Activated naive CD4-positive, alpha-beta T cell (primary cell): Measurements from ENCODE around the gene SHISA7.

Source experiments
- DNase-seq, 4 experiments: peaks; one replicate each; lab custom pipeline; 2025; lab: John Stamatoyannopoulos, UW

The SHISA7 gene

DNA sequence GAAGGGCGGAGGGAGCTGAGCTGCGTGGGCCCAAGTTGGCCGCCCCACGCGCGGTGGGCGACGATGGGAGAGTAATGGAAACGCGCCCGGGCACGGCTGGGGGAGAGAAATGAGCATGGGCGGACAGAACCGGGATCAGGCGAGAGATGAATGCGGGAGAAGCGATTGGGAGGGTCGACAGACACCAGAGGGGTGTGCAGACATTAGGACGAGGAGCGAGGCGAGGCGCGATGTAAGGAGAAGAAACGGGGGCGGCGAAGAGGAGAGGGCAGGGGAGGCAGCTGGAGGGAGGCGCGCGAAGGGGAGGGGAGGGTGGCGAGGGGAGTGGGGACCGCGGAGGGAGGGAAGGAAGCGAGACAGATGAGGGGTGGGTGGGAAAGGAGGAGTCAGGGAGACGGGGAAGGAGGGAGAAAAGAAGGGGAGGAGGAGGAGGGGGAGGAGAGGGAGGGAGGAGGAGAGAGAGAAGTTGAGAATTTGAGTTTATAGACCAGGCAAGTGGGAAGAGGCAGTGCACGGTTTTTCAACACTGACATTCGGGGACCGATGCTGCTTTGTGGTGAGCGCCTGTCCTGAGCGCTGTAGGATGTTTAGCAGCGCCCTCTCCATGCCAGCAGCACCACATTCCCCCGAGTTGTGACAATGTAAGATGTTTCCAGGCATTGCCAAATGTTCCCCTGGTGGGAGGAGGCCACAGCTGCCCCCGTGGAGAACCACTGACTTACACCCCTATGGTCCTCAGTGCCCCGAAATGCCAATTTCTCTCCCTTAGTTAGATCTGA, at the start of gene SHISA7:
TSS of gene SHISA7 (minus strand) at position 256 of the 779 bp plus-strand sequence. CDS start 437 bp downstream, outside the sequence.
- no peak for DNase-seq

DNA sequence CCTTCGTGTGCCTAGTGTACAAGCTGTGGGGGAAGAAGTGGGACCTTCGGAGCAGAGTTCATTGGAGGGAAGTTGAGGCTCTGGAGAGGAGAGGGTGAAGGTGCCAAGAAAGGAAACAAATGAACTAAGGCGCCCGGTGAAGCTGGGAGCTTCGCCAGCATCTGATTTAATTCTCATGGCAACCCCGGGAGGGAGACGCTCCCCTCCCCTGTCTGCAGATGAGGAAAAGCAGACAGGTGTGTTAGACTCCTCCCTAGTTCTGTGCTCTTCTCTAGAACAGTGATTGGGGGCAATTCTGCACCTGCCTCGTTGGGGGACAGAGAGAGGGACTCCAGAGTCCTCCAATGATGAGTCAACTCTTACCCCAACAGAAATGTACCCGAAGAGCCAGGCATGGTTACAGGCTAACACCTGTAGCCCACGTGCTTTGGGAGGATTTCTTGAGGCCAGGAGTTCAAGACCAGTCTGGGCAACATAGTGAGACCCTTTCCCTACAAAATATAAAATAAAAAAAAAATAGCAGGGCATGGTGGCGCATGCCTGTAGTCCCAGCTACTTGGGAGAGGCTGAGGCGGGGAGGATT, 49.4 kb upstream of the SHISA7 start:
- no peak for DNase-seq

DNA sequence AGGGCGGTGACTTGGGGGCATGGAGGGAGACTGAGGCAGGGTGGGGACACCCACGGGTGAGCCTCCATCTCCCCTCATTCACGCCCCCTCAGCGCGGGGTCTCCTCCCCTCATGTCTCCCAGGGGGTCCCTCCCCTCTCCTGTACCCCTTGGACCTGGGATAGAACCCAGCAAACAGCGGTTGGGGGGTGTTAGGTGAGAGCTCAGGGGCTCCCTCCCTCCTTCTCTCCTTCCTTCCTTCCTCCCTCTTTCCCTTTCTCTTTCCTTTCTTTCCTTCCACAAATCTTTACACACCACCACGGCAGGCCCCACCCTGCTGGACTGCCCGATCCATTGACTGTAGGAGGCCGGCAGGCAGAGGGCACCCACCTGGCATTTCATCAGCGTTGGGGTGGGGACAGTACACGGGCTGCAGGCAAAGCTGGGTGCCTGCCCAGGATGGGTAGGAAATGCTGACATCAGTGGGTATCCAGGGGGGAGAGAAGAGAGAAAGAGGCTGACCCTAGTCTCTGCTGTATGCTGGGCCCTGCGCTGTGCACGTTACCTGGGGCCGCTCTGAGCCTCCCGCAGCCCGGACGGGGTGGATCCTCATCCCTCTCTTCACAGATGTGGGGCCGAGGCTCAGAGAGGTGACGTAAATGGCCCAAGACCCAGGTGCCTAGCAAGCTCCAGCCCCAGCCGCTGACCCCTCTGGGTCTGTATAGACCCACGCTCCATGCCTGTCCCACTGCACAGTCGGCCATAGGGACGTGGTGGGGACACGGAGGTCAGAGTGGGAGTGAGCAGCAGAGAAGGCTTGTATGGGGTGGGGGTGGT, 48.7 kb upstream of the SHISA7 start:
- no peak for DNase-seq

DNA sequence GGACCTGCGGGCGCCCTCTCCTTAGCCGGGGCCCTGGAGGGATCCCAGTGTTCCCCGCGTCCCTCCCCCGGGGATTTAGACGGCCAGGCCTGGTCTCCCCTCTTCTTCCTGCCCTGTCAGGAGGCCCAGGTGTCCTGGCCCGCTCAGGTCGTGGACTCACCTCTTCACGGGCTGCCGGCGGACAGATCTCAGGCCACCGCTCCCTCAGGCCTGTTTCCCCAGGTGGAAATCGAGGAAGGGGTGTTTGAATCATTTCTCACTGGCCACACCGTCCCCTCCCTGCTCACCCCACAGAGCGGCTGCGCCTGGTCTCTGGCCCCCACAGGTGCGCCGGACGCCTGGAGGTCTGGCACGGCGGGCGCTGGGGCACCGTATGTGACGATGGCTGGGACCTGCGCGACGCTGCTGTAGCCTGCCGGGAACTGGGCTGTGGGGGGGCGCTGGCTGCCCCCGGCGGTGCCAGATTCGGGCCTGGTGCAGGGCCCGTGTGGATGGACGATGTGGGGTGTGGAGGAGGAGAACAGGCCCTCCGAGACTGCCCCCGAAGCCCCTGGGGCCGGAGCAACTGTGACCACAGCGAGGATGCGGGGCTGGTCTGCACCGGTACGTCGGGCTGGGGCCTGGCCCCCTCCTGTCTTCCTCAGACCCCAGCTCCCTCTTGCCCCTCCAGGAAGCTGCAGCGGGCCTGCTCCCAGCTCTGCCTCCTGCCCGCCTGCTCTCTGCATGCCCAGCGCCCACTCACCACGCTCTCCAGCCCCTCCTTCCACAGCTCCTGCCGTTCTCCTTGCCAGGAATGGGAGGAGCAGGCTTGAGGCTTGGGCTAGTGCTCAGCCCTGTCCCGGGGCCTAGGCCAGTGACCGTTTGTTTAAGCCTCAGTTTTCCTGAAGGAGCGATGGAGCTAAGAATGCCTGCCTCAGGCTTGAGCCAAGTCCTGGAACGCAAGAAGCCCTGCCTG, 47.7 kb upstream of the SHISA7 start:
- no peak for DNase-seq

DNA sequence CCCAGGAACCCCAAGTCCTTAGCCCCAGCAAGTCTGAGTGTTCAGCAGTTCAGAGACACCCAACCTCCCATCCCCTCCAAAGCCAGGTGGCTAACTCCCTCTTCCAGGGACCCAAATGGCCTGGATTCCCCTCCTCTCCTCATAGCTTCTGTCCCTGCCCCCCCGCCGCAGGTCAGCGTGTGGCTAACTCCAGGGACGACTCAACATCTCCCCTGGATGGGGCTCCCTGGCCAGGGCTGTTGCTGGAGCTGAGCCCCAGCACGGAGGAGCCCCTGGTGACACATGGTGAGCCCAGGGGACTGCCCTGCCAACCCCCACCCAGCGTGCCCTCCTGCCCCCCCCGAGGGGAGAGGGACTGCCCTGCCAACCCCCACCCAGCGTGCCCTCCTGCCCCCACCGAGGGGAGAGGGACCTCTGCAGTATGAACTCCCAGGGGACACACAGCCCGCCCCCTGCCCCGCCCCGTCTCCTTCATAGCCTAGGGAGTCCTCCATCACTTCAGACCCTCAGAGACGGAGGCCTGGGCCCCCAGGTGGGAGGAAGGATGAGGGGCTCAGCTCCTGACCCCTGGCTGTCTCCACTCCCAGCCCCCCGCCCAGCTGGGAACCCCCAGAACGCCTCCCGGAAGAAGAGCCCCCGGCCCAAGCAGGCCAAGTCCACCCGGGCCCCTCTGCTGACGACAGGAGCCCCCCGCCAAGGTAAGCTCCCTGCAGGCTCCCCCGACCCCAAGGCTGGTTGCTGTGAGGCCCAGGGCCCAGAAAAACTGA, 46.8 kb upstream of the SHISA7 start:
- no peak for DNase-seq

DNA sequence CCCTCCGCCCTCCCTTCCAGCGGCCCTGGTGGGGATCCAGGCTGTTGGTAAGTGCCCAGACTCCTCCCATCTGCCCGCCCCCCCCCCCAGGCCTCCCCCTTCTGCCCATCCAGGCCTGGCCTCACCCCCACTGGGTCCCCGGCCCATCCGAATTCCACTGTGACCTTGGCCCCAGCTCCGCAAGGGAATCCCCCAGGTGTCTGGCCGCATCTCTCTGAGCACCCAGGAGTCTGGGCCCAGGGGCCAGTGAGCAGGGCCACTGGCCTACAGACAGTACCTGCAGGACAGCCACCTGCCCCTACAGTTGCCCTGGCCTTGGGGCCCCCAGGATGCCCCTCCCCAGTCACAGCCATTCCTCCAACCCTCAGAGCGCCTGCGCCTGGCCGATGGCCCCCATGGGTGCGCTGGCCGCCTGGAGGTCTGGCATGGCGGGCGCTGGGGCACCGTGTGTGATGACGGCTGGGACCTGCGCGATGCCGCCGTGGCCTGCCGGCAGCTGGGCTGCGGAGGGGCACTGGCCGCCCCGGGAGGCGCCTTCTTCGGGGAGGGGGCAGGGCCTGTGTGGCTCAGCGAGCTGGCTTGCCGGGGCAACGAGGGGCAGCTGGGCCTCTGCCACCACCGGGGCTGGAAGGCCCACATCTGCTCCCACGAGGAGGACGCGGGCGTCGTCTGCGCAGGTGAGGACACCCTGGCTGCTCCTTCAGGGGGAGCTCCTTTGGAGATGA, 46.0 kb upstream of the SHISA7 start:
- DNase-seq: no peak

DNA sequence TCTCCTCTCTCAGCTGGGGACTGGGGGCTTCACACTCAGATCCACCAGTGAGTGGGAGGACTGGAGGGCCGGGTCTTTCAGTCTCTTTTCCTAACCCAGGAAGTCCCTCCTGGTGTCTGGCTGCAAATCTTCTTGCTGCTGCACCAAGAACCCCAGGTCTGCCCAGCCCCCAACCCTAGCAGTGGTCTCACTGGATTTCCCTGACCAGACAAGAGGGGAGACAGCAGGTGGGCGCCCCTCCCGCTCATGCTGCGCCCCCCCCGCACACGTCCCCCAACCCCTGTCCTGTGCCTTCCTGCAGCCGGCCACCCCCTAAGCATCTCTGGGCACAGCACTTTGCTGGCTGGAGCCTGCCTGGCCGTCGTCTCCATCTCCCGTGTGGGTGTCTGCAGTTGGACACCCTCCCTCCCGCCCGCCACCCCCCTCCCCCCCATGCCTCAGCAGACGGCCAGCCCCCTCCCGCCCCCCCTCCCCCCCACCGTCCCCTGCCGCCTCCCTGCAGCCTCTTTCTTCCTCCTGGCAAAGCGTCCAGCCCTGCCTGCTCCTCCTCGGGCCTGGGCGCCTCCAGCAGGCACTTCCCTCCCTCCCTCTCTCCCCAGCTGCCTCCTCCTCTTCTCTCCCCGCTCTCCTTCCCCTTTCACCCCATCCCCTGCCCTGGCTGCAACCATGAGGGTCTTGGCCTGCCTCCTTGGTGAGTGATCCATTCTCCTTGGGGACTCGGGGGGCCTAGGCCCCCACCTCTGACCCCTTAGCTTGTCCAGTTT, 45.0 kb upstream of the SHISA7 start, which contains the start of gene SSC5D:
TSS of gene SSC5D (plus strand) at position 513 of the 764 bp plus-strand sequence. CDS start at position 667, 154 bp downstream.
- no peak for DNase-seq

DNA sequence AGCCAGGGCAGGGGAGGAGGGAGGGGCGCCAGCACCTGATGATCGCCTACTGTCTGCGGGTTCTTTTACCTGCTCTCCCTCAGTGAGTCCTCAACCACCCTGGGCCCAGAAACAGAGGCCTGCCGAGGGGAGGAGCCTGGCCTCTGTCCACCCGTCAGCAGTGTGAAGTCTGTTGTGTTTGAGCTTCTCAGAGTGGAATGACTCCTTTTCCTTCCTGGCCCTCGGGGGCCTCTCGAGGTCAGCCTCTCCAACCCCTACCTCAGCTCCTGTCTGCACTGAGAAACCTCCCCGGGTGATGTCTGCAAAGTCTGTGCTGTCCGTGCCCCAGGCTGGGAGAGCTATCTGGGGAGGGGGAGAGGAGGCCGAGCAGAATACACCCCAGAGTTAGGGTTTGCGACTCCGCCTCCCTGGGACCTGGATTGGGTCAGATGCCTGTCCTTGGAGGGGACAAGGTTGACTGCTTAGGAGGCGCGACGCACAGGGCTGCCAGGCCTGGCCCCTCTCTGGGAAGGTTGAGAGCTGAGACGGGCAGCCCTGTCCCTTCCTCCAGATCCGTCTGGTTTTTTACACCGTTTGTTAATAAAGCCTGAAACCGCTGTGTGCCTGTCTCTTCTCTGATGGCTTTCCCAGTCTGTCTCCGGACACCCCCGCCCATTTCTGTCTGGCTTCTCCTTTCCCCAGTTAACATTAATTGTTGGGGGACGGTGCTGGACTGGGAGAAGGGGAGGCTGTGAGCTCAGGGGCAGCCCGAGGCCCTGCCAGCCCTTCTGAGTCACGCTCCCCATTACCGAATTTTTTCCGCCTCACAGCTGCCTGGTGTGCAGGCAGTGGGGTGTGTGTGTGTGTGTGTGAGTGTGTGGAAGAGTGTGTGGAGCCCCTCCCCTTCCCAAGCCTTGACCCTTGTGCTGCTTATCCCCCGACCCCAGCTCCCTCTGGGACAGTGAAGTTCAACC, 44.1 kb upstream of the SHISA7 start:
- no peak for DNase-seq

DNA sequence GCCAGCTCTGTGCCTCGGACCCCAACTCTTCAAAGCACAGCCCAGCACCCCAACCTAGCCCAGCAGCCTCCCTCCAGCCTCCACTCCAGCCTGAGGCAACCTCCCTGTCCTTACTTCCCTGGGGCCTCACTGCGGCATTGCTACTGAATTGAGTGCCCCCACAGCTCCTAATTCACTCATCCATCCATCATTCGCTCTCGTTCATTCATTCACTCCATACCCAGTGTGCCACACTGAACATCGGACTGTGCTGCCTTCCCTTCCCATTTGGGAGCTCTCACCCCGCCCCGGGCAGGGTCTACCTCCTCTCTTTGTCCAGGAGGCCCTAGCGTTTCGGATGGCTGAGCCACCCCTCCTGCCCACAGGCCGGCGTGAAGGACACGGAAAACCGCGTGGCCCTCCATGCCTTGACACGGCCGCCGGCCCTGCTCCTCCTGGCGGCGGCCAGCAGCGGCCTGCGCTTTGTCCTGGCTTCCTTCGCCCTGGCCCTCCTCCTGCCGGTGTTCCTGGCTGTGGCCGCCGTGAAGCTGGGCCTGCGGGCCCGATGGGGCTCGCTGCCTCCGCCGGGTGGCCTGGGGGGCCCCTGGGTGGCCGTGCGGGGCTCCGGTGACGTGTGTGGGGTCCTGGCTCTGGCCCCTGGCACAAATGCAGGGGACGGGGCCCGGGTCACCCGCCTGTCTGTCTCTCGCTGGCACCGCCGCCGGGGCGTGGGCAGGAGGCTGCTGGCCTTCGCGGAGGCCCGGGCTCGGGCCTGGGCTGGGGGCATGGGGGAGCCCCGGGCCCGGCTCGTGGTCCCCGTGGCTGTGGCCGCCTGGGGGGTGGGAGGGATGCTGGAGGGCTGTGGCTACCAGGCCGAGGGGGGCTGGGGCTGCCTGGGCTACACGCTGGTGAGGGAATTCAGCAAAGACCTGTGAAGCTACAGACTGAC, 43.2 kb upstream of the SHISA7 start:
- no peak for DNase-seq

DNA sequence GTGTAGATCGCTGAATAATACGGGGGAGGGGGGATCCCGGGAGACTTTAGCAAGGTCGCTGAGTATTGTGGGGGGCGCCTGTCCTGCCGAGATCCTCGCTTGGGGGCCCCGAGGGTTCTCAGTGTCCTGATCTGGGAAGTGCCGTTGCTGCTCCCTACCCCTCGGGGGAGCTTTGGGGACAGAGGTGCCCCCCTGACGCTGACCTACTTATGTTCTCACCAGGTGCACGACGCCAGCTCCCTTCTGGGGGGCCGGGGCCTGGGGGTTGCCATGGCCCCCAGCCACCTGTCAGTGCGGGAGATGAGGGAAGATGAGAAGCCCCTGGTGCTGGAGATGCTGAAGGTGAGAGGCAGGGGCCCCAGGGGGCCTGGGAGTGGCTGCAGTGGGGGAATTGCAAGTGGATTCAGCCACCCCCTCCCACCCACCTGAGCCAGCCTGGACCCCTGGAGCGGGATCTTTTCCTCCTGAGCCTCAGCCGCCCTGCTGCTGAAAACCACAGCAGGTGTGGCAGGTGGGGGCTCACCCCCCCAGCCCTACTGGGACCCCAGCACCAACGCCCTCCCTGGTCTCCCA, 42.4 kb upstream of the SHISA7 start:
- no peak for DNase-seq

DNA sequence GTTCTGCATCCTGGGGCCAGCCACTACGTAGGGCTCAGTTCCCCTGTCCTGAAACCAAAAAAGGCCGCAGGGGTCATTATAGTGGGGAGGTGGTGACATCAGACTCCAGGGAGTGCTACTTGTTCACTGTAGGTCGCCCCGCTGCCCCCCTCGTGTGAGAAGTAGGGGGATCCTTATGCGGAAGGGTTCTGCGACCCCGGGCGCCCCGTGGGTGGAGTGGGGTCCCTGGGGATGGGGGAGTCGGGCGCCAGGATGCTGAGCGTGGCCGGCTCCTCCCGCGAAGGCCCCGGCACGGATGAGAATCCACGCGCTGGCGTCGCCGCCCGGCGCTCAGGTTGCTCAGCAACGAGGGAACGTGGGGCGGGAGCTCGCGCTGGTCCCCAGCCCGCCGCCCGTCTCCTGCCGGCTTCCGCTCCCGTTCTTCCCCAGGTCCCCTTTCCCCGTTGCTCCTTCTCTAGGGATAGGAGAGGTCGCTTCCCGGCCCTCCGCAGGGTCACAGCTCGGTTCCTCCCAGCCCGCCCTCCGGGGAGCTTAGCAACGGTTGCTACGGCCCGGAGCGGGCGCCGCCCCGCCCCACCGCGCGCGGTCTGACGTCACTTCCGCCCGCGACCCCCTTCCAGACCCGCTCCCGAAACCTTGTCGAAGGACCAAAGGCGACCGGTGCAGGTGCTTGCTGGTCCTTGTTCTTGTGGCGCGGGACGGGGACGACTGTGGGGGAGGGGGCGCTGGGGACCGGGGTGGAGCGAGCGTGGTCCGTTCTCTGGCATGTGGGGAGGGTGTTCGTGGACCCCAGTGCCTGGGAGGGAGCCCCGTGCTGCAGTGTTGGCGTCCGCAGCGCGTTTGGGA, 41.7 kb upstream of the SHISA7 start, which contains the start of gene NAT14:
TSS of gene NAT14 (plus strand) at position 596 of the 846 bp plus-strand sequence. CDS start 521 bp downstream, outside the sequence.
- peak; percentile 29 to 62 (median 44) for DNase-seq

DNA sequence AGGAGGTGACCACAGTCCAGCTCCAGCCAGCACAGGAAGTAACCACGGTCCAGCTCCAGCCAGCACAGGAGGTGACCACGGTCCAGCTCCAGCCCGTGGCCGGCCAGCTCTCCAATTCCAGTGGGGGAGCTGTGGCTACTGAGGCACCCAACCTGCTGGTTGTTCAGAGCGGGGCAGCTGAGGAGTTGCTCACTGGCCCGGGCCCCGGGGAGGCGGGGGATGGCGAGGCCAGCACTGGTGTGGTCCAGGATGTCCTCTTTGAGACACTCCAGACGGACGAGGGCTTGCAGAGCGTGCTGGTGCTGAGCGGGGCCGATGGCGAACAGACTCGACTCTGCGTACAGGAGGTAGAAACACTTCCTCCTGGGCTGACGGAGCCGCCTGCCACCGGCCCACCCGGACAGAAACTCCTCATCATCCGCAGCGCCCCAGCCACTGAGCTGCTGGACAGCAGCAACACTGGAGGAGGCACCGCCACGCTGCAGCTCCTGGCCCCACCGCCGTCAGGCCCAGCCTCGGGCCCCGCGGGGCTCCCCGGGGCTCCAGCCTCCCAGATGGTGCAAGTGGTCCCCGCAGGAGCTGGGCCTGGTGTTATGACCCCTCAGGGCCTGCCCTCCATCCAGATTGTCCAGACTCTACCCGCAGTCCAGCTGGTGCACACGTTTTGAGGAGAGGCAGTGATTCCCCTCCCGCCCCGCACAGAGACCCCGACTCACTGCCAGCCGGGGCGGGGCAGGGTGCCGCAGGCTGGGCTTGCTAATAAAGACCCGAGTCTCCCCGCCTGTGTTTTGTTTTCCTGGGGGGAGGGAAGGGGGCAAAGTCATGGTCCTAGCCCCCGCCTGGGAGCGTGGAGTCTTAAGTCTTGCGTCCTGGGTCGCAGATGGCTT, 40.8 kb upstream of the SHISA7 start:
- DNase-seq: no peak

DNA sequence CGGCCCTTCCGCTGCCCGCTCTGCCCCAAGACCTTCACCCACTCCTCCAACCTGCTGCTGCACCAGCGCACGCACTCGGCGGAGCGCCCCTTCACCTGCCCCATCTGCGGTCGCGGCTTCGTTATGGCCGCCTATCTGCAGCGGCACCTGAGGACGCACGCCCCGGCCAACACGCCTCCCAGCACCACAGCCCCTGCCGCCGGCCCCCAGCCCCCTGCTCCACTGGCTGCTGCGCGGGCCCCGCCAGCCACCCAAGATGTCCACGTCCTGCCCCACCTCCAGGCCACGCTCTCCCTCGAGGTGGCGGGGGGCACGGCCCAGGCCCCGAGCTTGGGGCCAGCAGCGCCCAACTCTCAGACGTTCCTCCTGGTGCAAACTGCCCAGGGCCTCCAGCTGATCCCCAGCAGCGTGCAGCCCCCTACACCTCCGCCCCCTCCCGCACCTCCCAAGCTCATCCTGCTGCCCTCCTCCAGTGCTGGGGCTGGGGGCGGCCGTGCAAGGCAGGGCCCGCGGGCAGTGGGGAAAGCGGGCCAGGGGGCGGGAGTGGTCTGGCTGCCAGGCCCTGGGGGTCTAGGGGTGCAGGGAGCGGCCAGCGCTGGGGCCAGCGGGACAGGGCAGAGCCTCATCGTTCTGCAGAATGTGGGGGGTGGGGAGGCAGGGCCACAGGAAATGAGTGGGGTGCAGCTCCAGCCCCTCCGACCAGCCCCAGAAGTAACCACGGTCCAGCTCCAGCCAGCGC, 40.0 kb upstream of the SHISA7 start:
- no peak for DNase-seq
